HG03520 (cell line): Measurements from ENCODE around the gene IRX1.

ENCODE experiments used
- ATAC-seq: cut with Tn5 transposase; IDR thresholded peaks from one replicate; pipeline ENCODE4 v1.9.1; 2021; ENCODE audit warnings: mild to moderate bottlenecking, moderate library complexity; ENCODE audit not compliant: unreplicated experiment

IRX1 gene

DNA sequence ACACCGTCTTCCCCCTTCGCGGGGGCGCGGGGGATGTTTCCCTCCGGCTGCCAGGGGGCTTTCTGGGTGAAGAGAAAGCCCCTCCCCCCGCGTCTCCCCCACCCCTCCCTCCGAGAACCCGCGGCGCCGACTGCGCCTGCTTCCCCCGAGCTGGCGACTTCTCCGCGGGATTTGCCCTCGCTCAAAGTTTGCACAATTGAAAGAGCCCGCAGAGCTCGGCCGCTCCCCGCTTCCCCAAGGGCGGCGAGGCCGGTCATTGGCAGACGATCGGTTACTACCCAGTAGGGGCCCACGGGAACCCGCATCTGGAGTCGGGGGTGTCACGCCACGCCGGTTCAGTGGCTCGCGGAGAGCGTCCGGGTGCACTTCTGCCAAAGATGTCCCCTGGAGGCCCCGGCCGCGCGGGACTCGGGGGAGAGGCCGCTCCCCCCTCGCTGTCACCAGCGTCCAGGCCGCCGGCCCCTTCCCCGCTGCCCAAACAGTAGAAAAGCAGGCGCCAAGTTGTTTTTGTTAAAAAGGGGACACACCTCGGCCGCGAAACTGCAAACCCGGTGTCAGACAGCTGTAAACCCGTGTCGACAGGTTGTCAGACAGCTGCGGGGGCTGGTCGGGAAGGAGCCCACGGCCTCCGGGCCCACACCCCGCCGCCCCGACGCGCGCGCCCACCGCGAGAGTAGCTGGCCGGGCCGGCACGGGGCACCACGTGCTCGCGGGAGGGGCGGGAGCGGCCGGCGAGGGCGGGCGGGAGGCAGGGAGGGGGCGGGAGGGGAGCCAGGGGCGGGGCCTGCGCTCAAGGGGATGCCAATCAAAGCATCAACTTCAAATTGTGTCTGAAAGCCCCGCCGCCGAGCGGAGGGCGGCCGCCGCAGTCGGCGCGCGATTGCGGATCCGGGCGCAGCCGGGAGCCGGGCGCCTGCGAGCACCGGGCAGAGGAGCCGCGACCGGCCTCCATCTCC is at the start of gene IRX1:
TSS of gene IRX1 (plus strand) at position 827 of the 956 bp plus-strand sequence. CDS start 274 bp downstream, outside the sequence.
- no peak for ATAC-seq

DNA sequence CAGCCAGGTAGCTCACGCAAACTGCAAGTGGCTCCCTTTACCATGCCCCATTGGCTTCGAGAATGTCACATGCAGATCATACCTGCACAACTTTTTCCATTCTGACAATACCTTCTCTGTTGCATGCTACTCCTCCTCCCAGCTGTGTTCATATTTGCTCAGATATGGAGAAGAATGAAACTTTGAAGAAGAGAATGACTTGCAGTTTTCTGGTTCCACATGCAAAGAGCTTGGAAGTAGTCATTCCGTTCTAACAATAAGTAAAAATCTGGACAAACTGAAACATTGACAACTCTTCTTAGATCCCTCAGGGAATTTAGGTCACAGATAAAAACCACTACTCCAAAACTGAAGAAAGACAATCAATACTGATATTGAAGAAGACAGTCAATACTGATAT is 49.6 kb upstream of the IRX1 start:
- no peak for ATAC-seq

DNA sequence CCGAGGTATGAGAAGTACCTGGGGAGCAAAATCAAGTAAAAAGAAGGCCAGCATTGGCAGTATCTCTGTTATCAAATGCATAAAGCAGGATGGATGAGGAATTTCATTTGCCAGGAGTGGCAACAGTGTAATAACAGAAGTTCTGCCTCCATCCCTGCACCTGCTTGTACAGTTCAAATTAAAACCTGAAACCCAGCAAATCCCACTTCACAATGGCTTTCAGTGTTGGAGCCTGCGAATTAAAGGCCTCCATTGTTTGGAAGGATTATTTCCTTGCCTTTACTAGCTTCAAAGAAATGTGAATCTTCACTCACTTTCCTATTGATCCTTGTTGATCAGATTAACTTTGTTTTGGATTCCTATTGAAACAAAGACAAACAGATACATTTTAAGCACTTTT is 31.5 kb upstream of the IRX1 start:
- ATAC-seq = no peak

- no peak for ATAC-seq
These were observed 30.7 kb upstream of the IRX1 start for GRCh38 chr5:3564827-3565518.

DNA sequence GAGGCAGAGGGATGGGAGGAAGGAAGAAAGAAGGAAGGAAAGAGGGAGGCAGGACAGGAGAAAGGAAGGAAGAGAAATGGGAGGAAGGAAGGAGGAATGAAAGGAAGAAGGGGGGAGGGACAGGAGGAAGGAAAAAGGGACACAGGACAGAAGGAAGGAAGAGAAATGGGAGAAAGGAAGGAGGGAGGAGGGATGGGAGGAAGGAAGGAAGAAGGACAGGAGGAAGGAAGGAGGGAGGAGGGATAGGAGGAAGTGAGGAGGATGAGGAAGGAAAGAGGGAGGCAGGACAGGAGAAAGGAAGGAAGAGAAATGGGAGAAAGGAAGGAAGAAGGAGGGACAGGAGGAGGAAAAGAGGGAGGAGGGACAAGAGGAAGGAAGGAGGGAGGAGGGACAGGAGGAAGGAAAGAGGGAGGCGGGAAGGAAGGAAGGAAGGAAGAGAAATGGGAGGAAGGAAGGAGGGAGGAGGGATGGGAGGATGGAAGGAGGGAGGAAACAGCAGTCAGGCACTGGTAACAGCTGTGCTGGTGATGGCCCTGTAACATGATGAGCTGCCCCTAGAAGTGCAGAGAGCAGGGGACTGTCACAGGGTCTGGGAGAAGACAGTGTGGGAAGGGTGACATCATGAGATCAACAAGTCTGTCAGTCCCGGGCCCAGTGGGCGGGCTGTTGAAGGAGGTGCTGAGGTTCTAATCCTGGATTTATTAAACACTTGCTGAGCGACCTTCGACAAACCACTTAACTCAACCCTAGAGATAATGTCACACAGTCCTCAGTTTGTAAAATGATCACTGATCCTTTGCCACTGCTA is 10.7 kb upstream of the IRX1 start:
- no peak for ATAC-seq

- no peak for ATAC-seq
These were observed 5.3 kb upstream of the IRX1 start for GRCh38 chr5:3590161-3590966.

- no peak for ATAC-seq
These were observed 4.4 kb upstream of the IRX1 start for GRCh38 chr5:3590967-3591900.

- ATAC-seq = no peak
These were observed 3.3 kb upstream of the IRX1 start for GRCh38 chr5:3592298-3592697.

DNA sequence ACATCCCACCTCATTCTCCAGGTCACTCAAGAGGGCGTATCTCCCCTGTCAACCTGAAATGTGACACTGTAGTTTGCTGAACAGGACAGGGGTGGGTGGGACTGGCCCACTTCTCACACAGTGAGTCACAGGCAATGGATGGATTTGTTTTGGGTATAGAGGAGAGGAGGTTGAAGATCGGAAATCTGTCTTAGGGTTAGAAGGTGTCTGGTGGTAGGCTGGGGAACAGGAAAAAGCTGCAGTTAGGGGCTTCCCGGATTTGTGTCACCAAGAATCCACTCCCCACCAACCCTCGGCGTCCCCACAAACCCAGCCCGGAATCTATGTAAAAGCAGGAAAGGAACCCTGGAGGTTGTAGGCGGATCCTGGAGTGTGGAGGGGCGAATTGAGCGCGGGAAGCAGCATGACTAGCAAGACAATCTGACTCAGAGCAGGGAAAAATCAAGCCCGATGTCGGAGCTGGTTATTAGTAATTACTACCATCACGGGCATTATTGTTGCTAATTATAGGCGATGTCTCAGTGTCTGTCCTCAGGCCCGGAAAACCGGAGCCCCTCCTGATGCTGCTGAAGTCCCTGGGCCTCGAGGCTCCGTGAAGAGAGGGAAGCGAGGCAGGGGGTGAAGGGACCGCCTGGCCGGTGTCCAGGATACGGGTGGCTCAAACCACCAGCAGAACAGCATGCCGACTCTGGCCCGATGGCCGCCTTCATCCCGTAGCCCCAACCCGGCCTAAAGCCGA is 1.7 kb upstream of the IRX1 start:
- ATAC-seq = no peak

DNA sequence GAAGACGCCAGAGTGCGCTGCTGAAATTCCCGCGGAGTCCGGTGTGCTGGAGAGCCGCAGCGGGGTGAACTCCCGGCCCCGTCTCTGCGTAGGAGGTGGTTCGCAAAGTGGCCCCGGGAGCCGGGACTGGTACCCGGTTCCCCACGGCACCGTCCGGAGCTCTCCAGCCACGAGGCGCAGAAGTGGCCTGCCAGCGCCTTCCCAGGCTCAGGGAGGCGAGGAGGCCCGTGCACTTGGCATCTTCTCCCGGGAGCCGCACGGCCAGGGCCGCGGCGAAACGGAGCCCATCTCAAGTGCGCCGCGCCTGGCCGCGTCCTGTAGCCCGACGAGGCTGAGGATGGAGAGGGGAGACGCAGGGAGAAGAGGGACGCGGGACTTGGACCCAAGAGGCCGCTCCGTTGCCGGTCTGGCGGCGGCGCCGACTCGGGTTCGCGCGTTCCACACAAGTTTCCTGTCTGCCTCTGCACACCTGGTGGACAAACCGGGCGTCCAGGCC is 1.1 kb upstream of the IRX1 start:
- no peak for ATAC-seq

DNA sequence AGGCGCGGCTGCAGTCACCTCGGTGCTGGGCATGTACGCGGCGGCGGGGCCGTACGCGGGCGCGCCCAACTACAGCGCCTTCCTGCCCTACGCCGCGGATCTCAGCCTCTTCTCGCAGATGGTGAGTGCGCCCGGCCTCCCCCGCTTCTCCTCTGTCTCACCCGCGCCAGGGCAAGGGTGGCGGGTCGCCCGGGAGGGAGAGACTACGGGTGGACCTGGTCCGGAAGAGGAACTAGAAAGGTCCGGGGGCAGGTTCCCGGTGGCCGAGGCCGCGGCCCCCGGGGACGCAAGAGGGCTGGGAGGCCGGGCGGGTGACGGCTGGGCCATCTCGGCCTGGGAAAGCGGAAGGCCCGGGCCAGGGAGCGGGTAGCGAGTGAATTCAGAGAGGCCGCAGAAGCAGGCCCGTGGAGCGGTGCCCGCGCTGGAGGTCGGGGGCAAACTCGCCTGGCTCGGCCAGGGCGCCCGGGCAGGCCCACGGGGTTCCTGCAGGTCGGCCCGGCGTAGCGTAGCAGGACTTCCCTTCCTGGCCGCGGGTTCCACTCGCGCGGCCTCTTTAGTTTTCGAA is 711 bp downstream of the IRX1 start:
- ATAC-seq = no peak

DNA sequence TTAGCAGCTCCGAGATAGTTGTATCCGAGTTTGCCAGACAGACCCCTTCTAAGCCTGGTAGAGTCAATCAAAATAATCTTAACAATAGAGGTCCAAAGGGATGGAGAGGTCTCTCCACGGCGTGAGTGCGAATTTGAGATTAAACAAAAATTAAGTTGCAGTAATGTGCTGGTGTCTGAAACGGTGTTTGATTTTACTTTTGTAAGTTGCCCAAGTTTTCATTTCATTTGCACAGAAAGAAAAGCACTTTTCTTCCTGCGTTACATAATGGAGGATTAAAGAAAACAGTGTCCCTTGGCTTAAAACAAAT is 1.2 kb downstream of the IRX1 start:
- ATAC-seq = no peak

DNA sequence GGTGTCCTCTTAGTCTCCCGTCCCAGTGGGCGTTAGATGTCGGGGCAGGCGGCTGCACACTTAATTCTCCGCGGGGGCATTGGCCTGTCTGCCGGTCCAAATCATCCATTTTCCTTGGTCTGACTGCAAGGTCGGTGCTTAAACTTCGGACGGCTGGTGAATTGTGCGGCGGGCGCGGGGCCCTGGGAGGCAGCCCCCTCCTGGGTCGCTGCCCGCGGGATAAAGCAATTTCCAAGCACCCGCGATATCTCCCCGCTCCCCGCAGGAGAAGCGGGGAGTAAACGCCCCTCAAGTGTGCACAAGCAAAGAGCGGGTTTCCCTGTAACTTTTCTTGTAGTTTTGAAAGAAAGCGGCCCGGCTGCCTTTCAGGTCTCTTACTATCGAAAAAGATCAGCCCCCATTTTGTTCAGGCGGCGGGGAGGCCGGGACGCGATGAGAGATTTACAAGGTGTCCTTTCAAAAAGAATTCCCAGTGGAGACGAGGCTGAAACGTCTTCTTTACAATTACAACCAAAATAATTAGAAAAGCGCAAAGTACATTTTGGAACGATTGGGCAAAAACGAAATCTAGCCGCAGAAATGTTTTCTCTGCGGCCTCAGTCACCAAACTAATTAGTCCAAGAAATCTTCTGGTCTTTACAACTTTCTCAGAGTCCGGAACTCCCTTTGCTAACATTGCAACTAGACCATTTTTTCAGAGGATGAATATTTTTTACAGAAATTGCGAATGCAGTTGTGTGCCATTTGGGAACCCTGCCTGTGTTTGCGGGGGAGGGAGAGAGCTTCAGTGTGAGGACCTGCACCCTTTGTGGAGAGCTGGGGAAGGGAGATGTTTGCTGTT is 1.8 kb downstream of the IRX1 start:
- ATAC-seq = no peak

DNA sequence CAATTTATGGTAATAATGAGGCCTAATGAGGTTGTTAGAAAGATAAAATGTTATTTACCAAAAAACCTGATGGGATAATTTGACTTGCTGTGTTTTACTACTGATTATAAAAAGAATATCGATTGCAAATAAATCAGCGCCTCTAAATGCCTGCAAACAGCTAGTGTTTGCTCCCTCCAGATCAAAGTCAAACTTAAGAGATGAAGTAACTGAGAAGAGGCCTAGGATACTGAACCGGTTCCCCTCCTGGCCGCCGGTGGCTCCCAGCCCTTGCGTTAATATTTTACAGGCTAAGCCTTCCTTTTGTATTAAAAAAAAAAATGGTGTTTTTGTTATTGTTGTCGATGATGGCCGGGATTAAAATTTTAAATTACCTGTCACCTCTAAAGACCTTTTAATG is 2.6 kb downstream of the IRX1 start:
- no peak for ATAC-seq

DNA sequence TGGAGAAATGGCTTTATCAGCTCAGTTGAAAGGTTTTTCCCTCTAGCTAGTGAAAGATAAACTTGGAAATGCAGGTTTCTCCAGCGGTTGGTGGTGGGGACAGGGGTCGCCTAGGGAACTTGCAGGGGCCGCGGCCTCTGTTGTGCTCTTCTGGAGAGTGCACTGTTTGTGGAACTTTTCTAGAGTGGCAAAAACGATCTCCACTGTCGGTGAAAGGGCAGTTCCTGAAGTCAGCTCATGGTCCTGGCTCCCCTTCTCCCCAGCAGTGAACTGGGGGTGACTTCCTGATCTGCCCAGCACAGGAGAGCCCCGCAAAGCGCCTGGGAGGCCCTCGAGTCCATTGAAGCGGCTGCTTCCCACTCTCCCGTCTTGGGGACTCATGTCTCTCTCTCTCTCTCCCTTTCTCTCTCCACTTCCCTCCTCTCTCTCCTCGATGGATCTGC is 3.2 kb downstream of the IRX1 start:
- ATAC-seq = no peak

DNA sequence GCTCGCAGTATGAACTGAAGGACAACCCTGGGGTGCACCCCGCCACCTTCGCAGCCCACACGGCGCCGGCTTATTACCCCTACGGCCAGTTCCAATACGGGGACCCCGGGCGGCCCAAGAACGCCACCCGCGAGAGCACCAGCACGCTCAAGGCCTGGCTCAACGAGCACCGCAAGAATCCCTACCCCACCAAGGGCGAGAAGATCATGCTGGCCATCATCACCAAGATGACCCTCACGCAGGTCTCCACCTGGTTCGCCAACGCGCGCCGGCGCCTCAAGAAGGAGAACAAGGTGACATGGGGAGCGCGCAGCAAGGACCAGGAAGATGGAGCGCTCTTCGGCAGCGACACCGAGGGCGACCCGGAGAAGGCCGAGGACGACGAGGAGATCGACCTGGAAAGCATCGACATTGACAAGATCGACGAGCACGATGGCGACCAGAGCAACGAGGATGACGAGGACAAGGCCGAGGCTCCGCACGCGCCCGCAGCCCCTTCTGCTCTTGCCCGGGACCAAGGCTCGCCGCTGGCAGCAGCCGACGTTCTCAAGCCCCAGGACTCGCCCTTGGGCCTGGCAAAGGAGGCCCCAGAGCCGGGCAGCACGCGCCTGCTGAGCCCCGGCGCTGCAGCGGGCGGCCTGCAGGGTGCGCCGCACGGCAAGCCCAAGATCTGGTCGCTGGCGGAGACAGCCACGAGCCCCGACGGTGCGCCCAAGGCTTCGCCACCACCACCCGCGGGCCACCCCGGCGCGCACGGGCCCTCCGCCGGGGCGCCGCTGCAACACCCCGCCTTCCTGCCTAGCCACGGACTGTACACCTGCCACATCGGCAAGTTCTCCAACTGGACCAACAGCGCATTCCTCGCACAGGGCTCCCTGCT is 3.8 kb downstream of the IRX1 start:
- no peak for ATAC-seq
